Dendritic cell treated with granulocyte-macrophage colony-stimulating factor and Interleukin-4, amounts not matched to agents 40 ng/mL and 50 ng/mL, for 4 days (primary cell): ENCODE measurements around the gene PRSS8.

Source experiments
- H3K27ac Mint-ChIP-seq: one replicate; pipeline ENCODE4 v1.8.0; 2022; ENCODE audit warnings: mild to moderate bottlenecking, mixed read lengths
- H3K27me3 Mint-ChIP-seq: one replicate; pipeline ENCODE4 v1.8.0; 2022; ENCODE audit warnings: mild to moderate bottlenecking, mixed read lengths
- H3K36me3 Mint-ChIP-seq: one replicate; pipeline ENCODE4 v1.8.0; 2022; ENCODE audit warnings: low read depth, mixed read lengths
- H3K4me1 Mint-ChIP-seq: one replicate; pipeline ENCODE4 v1.8.0; 2022; ENCODE audit warnings: low read depth, mixed read lengths
- H3K4me3 Mint-ChIP-seq: one replicate; pipeline ENCODE4 v1.8.0; 2022; ENCODE audit warnings: mild to moderate bottlenecking, moderate library complexity, mixed read lengths
- H3K9me3 Mint-ChIP-seq: one replicate; pipeline ENCODE4 v1.8.0; 2022; ENCODE audit warnings: mixed read lengths
- intact Hi-C: fragments of 100-400 bp; cut with micrococcal nuclease; formaldehyde crosslinking; loops from one replicate; pipeline ENCODE4 v1.15.0; 2022

PRSS8 gene

GRCh38 chr16:31083556-31083955 is 52.0 kb downstream of the PRSS8 start:
- Mint-ChIP-seq H3K4me3 (no peak overlapping the region), H3K9me3 (no peaks in the 10 kb centered on the region), H3K36me3 (peaks cover 99% of the 10 kb centered on the region), H3K27me3 (no peaks in the 10 kb centered on the region), H3K4me1 (peaks cover 45% of the 10 kb centered on the region), H3K27ac (no peak overlapping the region)
- intact Hi-C loops = no loop called here

GRCh38 chr16:31083081-31083480 is 52.4 kb downstream of the PRSS8 start:
- Mint-ChIP-seq H3K4me3 (no peak overlapping the region), H3K36me3 (peaks cover 99% of the 10 kb centered on the region), H3K4me1 (peaks cover 50% of the 10 kb centered on the region), H3K27me3 (no peaks in the 10 kb centered on the region), H3K27ac (no peak overlapping the region), H3K9me3 (no peaks in the 10 kb centered on the region)
- intact Hi-C loops = no loop called here

GRCh38 chr16:31082368-31083045 is 53.0 kb downstream of the PRSS8 start:
- H3K27ac Mint-ChIP-seq = peak overlapping the region; percentile 47
- intact Hi-C loops = no loop called here
- no peaks in the 10 kb centered on the region for H3K9me3 Mint-ChIP-seq
- no peak overlapping the region for H3K4me3 Mint-ChIP-seq
- peaks cover 56% of the 10 kb centered on the region for H3K4me1 Mint-ChIP-seq
- H3K36me3 Mint-ChIP-seq = peaks cover 99% of the 10 kb centered on the region
- H3K27me3 Mint-ChIP-seq = no peaks in the 10 kb centered on the region
